Kidney tubule cell (primary cell): ENCODE measurements around the gene JUP.
"Not testable (repeated sequence)": the region's sequence is repeated elsewhere in the genome, so short reads cannot be mapped to it uniquely, and the experiment has no call there.

Source experiments
- DNase-seq: peaks from one replicate; pipeline ENCODE4 v3.0.0-alpha.2; 2018; ENCODE audit warnings: low spot score

The JUP gene

DNA sequence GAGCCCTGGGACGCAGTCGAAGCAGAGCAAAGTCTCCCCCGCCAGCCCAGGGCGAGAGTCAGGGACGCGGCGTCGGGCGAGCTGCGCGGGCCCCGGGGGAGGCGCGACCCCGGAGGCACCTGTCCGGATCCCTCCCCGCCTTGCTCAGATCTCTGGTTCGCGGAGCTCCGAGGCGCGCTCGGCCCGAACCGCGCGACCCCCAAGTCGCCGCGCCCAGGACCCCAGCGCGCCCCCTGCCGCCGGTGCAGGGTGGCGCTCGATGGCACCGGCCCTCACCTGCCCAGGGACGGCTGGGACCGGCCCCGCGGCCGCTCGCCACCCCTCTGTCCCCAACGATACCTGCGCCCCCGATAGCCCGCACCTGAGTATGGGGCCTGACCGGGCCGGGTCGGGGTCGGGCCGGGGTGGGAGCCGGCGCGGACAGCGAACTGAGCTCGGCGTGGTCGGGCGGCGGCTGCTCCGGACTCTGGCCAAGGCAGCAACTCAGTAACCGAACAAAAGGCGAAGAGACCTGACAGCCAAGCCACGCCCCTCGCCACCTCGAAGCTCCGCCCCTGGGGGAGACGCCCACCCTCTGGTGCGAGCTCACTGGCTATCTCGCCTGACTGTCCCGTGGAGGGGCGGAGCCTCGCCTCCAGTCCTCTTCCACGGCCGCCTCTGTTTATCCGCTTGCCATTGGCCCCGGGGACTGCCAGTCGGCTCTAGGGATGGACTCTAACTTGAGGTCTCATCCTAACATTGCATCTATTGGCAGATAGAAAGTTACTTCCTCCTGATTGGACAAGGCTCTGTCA, at the start of gene JUP:
Gene JUP (minus strand): TSS at position 485 of the 794 bp plus-strand sequence. CDS start 14,857 bp downstream, outside the sequence.
- peak; percentile 100 for DNase-seq

DNA sequence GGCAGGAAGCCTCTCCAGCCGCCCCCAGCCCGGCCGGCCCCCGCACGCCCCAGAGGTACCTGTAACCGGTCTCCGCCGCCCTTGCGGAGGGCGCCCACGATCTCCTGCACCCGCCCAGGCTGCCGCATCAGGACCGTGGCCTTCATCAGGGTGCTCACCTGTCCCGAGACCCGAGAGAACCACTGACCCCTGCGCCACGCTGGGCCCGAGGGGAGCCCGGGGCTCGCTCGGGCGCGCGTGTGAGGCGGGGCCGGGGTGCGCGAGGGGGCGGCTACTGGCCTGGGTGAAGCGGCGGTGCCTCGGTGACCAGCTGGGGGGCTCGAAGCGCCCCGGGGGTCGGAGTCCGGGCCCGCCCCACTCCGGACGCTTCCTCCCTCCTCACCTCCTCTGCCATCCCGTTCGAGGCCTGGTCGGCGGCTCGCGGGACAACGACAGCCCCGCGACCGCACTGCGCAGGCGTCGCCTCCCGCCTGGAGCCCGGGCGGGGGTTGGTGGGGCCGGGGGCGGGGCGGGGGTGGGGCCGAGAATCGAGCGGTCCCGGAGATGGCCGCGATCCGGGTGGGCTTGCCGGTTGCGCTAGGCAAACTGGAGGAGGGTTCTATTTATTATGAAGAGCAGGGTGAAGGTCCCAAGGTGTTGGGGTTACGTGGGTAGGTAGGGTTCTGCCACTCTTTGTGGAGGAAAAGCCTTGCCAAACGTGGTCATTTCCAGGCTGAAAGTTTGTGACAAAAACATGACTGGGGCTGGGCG, 49.5 kb upstream of the JUP start, which contains the start of gene NT5C3B:
Gene NT5C3B (minus strand): TSS at position 433 of the 750 bp plus-strand sequence. CDS start 39 bp downstream, at position 394.
- peak; percentile 70 for DNase-seq

DNA sequence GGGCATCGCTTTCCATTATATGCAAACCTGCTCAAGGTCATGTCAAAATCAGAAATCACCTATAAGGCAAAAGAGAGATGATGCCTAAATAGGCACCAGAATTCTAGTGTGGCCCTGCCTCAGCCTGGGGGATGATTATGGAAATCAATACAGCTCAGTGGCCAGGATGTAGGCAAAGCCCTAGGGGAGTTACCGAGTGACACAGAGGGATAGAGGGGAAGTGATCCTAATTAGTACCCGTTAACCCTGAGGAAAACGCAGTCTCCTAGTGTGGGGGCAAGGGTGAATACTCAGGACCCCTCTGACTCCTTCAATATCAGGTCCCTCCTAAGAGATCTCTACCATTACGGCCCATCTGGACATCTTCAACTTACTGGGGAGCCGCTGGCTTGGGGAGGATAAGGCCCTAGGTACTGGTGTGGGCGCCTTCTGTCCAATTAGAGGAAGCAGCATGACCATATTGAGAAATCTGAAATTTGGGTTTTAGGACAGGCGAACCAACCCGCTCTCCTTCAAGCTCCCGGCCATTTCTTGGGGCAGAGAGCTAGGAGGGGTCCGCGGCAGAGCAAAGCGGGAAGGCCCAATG, 48.8 kb upstream of the JUP start:
- DNase-seq: no peak

GRCh38 chr17:41829961-41830360, 43.5 kb upstream of the JUP start:
- not testable (repeated sequence) for DNase-seq

DNA sequence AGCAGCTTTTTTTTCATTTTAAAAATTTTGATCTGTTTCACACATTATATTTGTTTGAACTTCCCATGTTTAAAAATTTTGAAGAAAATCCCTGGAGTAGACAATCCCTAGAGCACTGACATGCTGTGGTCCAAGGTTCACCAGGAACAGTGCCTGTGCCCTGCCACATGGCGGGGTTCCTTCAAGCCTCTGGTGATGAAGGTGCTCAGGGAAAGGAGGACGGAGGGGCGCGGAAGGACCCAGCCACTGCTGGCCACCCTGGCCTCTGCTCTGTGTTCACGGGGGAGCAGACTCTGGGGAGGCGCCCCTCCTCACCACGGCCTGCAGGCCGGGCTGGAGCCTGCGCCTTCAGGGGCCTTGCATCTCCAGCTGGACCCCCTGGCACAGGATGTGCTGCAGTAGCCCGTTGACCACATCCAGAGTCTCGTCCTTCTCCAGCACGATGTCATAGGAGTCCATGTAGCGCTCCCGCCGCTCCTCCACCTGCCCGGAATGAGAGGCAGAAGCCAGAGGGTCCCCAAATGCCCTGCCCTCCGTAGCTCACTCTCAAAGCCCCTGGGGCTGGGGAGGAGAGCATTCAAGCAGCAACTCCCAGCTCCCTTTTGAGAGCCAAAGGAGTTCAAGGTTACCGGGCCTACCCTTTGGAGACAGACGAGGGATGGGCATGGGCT, 38.8 kb upstream of the JUP start:
- DNase-seq: no peak

GRCh38 chr17:41824086-41824485, 37.6 kb upstream of the JUP start:
- DNase-seq: no peak

DNA sequence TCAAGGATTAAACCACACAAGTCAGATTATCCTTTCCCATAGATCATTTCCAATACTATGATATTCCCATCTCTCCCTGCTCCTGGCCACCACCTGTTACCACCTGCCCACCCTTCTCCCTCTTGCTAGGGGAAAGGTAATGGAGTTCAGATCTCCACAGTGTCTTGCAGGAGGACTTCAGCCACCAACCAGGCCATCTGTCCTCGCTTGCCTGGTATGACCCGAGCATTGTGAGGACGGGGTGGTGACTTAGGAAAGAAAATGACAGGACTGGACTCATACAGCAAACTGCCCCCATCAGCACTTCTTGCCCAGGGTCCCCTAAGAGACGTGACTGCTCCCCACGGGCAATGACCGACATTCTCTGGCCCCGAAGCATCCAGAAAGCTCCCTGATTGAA, 37.1 kb upstream of the JUP start:
- DNase-seq: no peak

- DNase-seq: no peak
Measured at GRCh38 chr17:41823141-41823524, 36.6 kb upstream of the JUP start.

DNA sequence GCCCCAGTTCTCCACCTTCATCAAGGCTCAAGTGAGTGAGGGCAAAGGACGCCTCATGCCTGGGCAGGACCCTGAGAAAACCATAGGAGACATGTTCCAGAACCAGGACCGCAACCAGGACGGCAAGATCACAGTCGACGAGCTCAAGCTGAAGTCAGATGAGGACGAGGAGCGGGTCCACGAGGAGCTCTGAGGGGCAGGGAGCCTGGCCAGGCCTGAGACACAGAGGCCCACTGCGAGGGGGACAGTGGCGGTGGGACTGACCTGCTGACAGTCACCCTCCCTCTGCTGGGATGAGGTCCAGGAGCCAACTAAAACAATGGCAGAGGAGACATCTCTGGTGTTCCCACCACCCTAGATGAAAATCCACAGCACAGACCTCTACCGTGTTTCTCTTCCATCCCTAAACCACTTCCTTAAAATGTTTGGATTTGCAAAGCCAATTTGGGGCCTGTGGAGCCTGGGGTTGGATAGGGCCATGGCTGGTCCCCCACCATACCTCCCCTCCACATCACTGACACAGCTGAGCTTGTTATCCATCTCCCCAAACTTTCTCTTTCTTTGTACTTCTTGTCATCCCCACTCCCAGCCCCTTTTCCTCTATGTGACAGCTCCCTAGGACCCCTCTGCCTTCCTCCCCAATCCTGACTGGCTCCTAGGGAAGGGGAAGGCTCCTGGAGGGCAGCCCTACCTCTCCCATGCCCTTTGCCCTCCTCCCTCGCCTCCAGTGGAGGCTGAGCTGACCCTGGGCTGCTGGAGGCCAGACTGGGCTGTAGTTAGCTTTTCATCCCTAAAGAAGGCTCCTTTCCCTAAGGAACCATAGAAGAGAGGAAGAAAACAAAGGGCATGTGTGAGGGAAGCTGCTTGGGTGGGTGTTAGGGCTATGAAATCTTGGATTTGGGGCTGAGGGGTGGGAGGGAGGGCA, 36.0 kb upstream of the JUP start:
- DNase-seq: no peak

- DNase-seq: no peak
Measured at GRCh38 chr17:41821776-41822175, 35.3 kb upstream of the JUP start.

DNA sequence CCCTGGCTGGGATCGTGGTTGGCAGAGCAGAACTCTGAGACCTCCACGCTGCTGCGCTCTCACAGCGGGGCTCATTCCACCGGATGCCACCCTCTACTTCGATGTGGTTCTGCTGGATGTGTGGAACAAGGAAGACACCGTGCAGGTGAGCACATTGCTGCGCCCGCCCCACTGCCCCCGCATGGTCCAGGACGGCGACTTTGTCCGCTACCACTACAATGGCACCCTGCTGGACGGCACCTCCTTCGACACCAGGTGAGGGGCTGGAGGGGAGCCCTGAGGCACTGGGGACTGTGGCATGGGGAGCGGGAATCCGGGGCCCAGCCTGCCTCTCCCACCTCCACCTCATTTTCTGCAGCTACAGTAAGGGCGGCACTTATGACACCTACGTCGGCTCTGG, 31.5 kb upstream of the JUP start:
- no peak for DNase-seq

DNA sequence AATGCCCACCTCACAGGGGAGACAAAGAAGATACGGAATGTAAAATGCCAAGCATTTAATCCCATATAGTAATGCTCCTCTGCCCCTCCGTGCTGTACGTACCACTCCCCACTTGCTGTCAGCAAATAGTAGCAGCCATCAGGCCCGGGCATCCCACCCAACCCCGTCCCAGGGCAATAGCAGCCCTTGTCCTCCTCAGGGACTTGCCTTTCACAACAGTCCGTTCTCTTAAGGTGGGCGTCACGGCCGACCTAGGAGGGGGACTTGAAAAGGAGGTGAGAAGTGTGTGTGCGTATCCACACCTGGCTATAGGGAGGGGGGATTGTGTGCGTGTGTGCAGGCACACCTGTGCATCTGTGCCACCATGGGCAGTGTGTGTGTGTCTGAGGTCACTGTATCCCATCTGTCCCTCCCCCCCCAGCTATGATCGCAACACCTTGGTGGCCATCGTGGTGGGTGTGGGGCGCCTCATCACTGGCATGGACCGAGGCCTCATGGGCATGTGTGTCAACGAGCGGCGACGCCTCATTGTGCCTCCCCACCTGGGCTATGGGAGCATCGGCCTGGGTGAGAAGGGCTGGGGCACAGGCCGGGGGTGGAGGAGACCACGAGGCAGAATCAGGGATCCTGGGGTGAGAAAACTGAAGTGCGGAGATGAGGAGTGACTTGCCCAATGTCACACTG, 30.3 kb upstream of the JUP start:
- no peak for DNase-seq

- peak; percentile 84 for DNase-seq
Measured at GRCh38 chr17:41814195-41814594, 27.7 kb upstream of the JUP start.

DNA sequence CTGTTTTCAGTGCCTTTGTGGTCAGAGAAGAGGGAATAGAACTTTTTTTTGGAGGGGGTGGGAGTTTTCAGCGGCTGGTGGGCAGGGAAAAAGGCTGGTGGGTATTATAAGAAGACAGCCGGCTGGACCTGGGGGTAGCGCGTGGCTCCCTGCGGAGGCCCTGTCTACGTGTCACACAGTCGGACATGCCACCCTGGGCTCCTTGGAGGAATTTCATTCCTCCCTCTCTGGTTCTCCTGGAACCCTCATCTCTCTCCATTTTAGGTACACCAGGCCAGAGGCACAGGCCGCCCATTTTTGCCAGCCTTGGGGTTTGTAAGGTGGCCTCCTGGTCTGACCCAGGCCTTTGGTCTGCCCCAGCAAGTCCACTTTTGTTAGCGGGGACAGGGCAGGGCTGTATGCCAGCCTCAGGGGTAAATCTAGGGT, 27.2 kb upstream of the JUP start:
- no peak for DNase-seq

- no peak for DNase-seq
Measured at GRCh38 chr17:41813152-41813680, 26.7 kb upstream of the JUP start.

GRCh38 chr17:41812381-41813151, 26.1 kb upstream of the JUP start, which contains the start of gene FKBP10:
FKBP10 (plus strand) TSS chr17:41813004; CDS start chr17:41813035, 31 bp downstream.
- peak; percentile 74 for DNase-seq

DNA sequence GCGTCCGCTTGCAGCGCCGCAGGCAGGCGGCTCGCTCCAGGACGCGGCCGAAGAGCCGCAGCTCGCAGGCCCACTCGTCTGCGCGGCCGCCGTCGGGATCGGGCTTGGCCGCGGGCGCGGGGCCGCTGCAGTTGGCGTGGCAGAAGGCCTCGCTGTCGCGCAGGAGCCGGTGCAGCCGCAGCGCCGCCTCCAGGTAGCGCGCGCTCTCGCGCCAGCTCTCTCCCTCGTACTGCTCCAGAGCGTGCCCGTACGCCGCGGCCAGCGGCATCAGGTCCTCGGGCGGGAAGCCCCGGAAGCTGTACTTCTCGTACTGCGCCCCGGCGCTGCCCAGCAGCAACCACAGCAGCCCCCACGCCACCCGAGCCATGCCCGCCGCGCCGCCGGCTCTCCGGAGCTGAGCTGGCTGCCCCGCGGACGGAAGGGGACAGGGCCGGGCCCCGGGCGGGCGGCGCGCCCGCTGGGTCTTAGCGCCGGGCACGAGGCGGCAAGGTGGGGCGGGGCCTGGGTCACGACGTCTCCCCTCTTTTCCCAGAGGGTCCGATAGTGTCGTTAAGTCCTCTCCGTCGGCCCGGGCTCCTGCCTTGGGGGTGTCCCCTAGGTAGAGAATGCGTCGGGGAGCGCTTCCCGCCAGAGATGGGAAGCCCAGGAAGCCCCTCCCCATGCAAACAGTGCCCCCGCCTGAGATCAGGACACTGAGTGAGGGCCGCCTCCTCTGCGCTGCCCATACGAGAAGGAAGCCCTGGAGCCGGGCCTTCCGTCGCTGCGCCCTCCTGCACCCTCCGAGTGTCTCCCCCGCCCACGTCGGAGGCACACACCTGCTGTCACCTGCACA, 25.3 kb upstream of the JUP start, which contains the start of gene P3H4:
Gene P3H4 (minus strand): TSS at position 401 of the 832 bp plus-strand sequence. CDS start 34 bp downstream, at position 367.
- peak; percentile 77 for DNase-seq
